ENCODE data around the gene NTSR2.
"Not testable (repeated sequence)": the region's sequence is repeated elsewhere in the genome, so short reads cannot be mapped to it uniquely, and the experiment has no call there.

Gene NTSR2

DNA sequence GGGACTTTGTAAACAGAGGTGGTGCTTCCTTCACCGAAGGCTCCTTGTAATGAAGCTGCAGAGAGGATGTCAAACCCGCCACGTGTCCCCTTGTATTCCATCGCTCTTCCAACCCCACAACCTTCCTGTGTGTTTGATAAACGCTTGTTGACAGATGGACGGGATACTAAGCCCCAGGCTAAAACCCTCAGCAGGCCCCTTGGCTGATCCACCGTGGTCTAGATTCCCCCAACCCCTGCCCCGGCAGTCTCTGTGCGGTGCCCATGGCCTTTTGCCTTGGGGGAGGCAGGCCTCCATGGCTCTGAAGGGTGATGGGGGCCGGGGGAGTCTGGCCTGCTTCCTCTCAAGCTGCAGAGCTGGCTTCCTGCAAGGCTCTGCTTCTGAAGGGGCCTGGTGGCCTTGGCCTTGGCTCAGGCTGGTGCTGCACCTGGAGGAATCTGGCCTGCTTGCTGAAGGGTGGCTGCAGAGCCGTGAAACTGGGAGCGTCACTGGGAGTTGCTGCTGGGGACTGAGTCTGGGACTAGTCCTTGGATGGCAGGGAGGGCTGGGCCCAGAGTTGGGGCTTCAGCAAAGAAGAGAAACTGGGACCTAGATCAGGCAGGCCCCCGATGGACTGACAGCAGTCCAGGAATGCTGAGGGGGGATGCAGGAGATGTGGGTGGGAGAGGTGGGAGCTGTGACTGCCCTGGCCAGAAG, 9.6 kb upstream of the NTSR2 start:
- no peak for DNase-seq (ENCODE audit: low read depth)

DNA sequence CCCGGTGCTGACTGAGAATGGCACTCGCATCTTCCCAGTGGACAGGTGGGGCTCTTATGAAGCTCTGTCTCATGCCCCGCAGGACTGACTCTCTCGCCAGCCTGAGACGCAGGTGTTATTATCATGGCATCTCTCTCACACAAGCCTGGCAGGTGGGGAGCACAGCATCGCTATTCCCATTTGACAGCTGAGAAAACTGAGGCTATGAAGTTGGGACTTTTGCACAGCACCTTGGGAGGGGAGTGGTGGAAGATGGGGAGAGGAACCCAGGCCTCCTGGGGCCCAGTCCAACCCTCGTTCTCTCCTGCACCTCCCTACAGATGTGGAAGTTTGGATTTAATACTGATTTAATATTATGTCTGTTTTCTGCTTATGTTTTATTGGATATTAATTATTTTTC, 9.0 kb upstream of the NTSR2 start:
- no peak for DNase-seq (ENCODE audit: low read depth)

DNA sequence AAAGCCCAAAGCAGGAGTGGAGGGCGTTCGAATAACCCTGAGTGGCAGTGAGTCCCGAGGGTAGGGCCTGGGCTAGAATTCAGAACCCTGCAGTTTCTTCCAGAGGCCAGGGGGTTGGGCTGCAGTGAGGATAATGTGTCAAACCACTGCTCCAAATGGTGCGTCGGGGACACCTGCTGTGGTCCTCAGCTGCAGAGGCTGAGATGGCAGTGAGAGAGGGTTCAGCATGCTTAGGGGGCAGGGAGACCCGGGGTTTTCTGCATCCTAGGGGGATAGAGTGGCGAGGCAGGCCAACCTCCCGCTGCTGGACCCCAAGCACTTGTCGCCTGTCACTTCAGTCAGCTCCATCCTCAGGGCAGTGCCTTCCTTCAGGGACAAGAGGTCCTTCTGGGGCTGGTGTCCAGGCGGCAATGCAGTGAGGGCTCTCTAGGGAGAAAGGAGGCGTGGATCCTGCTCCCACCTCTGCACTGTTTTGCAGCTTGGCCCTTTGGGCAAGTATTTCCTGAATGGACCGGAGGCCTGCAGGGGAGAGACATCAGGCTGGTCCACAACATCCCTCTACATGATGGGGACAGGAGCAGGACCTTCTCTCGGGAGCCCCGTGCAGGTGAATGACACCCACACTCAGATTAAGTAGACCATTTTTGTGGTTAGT, 8.4 kb upstream of the NTSR2 start:
- no peak for DNase-seq (ENCODE audit: low read depth)

DNA sequence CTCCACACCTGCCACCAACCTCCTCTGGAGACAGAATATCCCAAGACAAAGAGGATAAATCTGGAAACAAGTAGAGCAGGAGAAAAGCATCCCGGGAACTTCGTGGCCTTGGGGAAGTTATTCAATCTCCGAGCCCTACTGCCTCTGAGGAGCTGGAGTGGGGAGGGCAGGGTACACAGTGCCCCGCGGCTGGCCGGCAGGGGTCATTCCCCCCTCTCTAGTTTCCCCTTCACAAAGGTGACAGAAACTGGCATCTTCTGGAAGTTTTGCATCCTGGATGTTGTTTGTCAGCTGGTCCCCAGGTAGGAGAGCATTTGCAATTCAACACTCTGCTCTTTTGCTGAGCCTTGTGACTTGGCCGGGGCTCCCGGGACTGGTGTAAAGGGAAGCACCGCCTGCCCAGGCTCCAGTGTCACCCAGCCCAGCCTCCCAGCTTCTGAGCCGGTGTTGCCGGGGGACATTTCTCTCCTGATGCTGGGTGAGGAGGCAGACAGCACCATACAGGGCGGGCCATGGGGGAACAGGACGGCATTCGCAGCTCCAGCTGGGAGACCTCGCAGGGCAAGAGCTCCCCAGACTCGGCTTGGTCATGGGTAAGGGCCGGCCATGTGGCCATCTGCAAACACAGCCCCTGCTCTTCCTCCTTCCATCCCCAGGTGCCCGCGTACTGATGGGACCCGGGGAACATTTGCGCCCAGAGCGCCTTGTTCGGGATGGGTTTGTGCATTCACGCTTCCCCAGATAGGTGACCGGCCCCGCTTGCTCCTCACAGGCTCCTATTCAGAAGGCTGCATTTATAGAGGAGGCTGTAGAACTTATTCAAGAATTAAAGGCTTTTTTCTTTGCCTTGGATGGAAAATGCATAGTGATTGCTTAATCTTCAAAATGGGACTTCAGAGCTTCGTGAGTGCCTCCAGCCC, 7.4 kb upstream of the NTSR2 start:
- no peak for DNase-seq (ENCODE audit: low read depth)

DNA sequence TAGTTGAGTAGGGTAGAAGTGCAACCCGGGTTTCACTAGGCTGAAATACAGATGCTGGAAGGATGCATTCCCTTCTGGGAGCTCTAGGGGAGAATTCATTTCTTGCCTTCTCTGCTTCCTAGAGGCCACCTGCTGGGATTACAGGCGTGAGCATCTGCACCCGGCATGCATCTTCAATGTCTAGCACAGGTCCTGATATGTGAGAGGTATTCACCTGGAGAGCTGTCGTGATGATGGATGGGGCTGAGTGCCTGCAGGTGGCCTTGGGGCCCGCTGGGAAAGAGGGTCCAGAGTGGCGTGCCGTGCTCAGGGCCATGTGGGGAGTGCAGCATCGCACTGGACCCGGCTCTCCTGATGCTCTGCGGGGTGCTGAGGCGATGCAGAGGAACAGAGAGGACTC, 6.6 kb upstream of the NTSR2 start:
- no peak for DNase-seq (ENCODE audit: low read depth)

DNA sequence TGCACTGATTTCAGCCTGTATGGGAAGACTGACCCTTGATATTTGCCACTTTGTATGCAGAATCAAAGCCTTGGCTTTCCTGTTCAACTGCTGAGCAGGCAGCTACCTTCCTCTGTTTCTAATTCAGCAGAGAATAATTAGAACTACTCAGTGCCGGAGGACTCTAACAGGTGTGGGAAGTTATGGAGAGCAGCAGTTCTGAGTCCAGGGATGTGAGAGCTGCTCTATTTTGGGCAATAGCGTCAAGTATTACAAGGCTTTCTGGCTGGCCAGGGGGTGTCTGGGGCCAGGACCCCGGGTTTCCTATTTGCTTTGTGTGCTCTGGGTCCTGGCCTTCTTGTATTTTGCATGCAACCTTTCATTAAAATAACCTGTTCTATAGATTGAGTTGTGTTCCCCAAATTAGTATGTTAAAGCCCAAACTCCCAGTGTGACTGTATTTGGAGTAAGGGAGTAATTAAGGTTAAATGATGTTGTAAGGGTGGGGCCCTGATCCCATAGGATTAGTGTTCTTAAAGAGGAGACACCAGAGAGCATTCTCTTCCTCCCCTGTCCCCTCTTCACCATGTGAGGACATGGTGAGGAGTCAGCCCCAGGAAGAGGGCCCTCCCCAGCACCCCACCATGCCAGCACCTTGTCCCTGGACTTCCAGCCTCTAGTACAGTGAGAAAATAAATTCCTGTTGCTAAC, 5.6 kb upstream of the NTSR2 start:
- no peak for DNase-seq (ENCODE audit: low read depth)

DNA sequence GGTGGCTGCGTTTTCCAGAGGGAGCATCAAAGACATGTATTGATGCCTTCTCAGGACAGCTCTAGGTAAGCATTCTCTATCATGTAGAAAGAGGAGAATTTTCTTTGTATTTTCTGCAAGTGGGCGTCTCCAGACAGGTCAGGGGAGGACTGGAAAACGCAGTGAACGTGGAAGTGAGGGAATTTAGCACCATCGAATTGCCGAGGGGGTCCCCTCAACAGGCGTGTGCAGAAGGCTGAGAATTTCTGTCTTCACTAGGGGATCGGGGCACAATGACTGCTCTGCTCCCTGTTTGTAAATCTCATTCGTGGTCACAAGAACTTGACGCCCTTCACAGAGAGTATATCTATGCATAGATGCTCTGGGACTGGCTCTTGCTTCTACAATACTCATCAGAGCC, 5.0 kb upstream of the NTSR2 start:
- no peak for DNase-seq (ENCODE audit: low read depth)

DNA sequence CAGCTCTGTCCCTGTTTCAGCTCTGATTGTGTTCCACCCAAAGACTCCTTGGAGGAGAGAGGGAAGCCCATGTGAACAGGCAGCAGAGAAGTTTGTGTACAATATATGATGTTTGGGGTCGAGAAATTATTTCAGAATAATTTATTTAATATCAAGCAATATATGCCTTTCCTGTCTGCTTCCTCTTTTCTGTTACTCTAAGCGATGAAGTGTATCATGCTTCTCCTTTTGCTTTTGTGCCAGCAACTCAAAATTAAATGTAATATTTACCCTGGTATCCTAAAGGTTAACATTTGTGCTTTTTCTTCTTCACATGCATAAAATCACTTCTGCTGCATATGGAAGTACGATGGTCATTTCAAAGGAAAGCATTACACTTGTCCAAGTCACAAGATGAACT, 2.4 kb upstream of the NTSR2 start:
- DNase-seq (ENCODE audit: low read depth) = no peak

DNA sequence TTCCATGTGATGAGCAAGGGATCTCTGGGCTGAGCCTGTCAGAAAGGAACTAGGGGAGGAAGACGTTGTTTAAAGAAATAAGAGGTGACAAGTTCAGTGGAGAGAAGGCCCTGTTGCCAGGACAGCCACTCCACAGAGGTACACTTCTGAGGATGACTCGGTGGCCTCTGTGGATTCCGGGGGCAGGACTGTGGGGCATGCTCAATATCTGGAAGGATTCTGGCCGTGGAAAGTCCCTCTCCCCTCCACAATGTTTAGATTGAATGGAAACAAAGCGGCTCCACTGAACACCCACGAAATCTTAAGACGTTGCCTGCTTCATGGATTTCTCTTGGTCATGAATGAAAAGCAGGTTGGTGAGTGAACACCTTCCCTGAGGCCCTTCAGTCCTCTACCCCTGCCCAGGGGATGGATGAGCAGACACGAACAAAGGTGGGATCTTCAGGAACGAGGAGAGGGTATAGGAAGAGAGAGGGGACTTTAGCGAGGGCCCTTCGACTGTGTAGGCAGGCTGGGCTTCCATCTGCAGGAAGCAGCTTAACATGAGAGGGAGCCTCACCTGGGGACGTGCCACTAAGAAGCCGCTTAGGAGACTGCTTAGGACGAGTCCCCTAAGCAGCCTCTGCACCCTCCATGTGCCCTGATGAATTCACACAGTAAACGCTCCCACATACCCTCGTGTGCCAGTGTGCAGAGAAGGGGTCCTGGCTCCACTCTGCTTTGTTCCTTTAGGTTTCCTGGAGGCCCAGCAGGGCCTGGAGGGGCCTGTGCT, 1.9 kb downstream of the NTSR2 start:
- no peak for DNase-seq (ENCODE audit: low read depth)

DNA sequence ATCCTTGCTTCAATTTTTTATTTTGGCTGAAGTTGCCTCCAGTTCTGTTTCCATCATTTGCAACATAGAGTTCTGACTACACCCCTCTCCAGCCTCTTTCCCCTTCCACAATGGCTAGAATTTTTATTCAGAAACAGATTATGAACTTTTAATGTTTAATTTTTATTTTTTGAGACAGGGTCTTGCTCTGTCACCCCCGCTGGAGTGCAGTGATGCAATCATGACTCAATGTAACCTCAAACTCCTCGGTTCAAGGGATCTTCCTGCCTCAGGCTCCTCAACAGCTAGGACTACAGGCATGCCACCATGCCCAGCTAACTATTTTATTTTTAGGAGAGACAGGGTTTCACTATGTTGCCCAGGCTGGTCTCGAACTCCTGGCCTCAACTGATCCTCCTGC, 2.8 kb downstream of the NTSR2 start:
- DNase-seq (ENCODE audit: low read depth) = no peak

DNA sequence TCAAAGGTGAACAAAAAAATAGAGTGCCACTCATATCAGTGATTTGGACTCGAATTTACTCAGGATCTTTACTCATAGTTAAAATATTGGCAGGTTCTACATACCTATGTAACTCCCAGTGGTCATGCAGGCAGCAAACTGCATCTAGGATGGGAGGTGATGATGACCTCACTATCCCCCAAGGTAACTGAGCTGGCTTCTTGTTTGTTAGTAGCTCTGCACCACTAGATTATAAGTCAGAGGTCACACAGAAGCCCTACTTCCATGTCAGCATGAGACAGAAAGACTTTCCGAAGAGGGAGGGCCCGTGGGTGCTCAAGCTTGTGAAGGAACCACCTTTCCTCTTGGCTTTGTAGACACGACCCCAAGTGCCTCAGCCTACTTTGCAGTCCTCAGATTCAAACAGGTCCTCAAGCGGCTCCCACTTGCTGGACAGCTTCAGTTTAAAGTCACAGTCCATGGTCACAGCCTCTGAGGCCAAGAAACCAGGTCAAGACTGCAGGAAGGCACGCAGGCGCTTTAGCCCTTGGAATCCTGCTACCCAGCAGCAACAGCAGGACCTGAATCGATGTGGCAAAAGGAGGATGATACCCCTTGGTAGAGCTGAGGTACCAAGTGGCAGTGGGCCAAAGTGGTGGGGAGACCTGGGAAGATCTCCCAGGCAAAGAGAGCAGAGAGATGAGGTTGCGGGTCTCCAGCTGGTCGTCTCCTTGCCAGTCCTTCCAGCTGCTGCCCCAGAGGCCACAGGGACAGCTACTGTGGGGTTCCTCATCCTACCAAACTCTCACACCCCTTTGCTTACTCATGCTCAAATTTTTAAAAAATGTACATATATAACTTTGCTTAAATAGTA, 4.3 kb downstream of the NTSR2 start:
- DNase-seq (ENCODE audit: low read depth) = no peak

DNA sequence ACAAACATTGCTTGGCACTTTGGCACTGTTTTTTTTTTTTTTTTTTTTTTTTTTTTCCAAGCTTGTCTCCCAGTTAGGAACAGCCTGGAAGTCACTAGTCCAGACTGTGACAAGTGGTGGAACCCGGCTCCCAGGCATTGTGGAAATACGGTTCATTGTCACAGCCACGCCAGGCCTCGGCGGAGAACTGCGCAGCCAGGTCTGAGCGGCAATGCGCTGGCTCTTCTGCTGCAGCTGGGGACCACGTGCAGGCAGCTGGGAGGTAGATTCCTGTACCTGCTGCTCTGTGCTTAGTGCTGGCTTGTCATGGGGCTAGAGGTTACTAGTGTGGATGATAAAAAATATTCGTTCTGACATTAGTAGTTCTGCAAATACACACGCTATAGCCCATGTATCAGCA, 5.0 kb downstream of the NTSR2 start:
- no peak for DNase-seq (ENCODE audit: low read depth)

DNA sequence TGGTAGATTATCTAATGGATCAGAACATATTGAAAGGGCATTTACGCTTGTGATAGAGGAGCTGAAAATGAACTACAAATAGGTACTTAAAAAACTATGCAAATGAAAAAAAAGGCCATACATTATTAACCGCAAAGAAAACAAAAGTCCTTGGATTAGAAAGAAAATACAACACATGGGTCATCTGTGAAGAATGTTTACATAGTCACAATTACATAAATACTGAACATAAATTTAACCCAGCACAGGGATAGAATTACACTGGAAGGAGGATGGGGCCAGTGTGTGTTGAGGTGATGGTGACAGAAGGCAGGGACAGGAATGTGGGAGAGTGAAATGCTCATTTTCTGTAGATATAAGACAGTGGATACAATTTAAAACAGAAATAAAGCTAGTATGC, 6.6 kb downstream of the NTSR2 start:
- no peak for DNase-seq (ENCODE audit: low read depth)

DNA sequence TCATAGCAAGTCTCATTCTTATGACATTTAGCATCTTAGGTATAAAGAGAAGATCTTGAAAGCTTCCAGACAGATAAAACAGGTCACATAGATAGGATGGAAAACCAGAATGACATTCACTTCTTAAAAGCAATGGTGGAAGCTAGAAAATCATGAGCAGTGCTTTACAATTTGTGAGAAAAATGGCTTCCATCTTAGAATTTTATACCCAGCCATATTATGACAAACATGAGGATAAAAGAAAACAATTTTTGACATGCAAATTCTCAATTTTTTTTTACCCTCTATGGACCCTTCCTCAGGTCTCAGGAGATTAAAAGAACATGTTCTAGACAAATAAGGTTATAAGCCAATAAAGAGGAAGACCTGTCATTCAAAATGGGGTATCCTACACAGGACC, 7.1 kb downstream of the NTSR2 start:
- no peak for DNase-seq (ENCODE audit: low read depth)

DNA sequence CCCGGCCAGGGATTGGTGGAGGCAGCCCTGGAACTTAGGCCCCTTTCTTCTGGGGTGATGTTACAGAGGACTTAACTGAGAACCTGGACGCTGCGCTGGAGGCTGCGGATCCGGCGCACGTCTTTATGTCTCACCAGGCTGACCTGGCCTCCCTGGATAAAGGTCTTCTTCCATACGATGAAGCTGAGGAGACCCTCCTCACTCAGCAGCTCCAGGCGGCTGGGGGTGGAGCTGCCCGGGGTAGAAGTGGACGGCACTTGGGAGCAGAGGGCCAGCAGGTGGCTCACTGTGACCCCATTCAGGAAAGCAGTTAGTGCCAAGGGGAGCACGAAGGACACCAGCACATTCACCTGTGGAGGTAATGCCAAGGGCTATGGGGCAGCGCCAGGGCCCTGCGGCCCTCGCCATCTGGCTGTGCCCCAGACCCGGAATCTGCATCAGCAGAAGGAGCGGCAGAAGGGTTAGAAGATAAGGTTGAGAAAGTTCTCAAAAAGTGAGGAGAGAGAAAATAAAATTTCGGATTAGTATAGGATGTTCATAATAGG, 8.0 kb downstream of the NTSR2 start:
- DNase-seq (ENCODE audit: low read depth) = no peak

DNA sequence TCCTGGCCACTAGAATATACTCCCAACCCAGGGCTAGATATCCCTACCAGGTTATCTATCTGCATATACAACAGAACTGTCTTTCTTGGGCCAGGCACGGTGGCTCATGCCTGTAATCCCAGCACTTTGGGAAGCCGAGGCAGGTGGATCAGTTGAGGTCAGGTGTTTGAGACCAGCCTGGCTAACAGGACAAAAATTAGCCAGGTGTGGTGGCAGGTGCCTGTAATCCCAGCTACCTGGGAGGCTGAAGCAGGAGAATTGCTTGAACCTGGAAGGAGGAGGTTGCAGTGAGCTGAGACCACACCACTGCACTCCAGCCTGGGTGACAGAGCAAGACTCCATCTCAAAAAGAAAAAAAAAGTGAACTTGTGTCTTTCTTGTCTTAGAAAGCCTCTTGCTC, 9.6 kb downstream of the NTSR2 start:
- not testable (repeated sequence) for DNase-seq (ENCODE audit: low read depth)

DNA sequence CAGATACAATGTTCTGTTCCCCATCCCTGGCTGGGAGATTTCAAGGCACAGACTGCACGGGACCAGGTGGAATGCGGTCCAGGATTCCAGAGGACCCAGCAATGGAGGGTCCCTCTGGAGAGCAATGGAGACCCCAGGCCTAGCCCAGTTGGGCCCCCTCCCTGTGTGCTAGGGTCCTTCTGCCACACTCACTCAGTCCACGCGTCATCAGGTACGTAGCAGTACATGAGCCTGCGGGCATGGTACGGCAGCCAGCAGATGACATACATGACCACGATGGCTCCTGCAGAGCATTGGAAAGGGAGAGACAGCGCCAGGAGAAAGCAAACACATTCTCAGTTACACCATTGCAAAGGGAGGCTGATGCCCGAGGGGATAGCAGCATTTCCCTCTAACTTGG, 10.1 kb downstream of the NTSR2 start:
- DNase-seq (ENCODE audit: low read depth) = no peak

DNA sequence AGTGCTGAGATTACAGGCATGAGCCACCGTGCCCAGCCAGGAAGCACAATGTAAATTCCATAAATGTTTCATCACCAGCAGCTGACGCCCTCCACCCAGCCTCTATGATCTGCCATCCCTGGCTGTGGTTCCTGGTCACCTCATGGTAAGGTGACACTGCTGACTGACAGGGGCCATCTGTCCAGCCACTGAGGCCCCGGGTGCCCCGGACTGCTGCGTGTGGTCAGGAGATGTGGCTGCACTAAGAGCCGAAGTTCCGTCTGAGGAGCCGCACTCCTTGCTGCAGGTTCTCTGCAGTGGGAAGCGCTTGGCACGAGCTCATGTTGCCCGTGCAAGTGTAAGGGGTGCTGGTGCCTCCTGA, 10.9 kb downstream of the NTSR2 start:
- DNase-seq (ENCODE audit: low read depth) = no peak

DNA sequence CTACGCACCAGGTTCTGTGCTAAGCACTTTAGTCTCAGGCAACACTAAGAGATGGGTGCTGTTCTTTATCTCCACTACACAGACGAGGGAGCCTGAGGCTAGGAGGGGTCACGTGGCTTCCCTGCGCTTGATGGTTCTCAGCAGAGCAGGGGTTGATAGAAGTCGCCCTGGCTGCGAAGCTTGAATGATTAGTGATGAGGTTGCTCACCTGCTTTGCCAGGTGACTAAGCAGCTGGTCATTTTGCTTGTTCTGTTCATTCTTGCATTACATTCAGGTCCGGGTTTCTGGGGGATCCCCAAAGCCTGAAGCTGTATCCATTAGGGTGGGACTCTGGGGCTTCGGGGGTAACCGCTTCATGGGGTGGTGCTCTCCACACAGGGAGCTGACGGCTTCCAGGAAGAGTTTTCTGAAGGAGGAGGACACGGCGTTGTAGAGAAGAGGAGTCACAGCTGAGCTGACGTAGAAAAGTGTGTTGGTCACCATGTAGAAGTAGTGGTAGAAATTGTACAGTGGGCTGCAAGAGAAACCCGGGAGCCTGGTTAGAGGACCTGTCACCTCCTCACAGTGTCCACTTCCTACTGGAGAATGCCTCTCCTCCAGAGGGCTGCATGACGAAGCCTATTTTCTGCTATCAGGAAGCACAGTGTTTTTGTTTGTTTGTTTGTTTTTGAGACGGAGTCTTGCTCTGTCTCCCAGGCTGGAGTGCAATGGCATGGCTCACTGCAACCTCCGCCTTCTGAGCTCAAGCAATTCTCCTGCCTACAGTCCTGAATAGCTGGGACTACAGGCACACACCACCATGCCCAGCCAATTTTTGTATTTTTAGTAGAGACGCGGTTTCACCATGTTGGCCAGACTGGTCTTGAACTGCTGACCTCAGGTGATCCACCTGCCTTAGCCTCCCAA, 11.5 kb downstream of the NTSR2 start:
- DNase-seq (ENCODE audit: low read depth) = no peak

Data from stimulated activated CD8-positive, alpha-beta memory T cell treated with anti-CD3 and anti-CD28 coated beads, Interleukin-12 subunit alpha, Interleukin-12 subunit beta, amount 100 ng/mL, for 1 hour (primary cell).